A673 (cell line): ENCODE measurements around the gene VWA1.
"Not testable (repeated sequence)": the region's sequence is repeated elsewhere in the genome, so short reads cannot be mapped to it uniquely, and the experiment has no call there.

Source experiments
- CTCF ChIP-seq: fragments of 300-800, 200-600 bp; sonication (generic); conservative IDR thresholded peaks from 2 replicates; pipeline ENCODE4 v1.5.1; 2017; ENCODE audit warnings: low read depth, mild to moderate bottlenecking, antibody characterized with exemption, low read length, moderate library complexity, mixed read lengths
- EZH2 ChIP-seq: fragments of 200-600 bp; sonication (generic); IDR thresholded peaks from 2 replicates; pipeline ENCODE4 v1.6.1; 2017; ENCODE audit warnings: borderline replicate concordance, low read depth, mild to moderate bottlenecking, mixed read lengths, antibody characterized with exemption, low read length; ENCODE audit not compliant: poor library complexity, severe bottlenecking

GRCh38 chr1:1417825-1418463 lies 17.5 kb upstream of the VWA1 start:
- not testable (repeated sequence) for TF ChIP-seq CTCF, EZH2
